Erythroblast (primary cell): ENCODE measurements around the gene LMO1.

ENCODE experiments used
- GATA1 ChIP-seq: IDR thresholded peaks from 2 replicates; pipeline ENCODE4 v1.6.1; 2011; ENCODE audit warnings: low read depth, mild to moderate bottlenecking, control low read depth, low read length, moderate library complexity
- POLR2A ChIP-seq: IDR thresholded peaks from 2 replicates; pipeline ENCODE4 v1.6.1; 2011; ENCODE audit warnings: mild to moderate bottlenecking, low read length

DNA sequence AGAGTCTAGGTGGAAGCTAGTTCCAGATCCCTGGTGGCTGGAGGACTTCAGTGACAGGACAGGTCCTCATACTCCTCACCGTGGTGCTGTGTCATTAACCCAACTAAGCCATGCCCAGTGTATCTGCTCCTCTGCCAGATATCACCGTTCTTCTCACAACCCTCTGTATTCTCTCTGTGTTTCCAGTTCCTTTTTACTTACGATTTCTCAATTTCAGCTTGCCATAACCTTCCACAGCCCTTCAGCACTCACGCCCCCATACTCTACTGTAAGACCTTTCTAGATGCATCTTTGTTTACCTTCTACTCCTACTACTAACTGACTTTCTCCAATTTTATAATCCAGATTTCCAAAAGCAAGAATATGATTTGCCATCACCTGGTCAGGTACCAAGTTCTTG is 68.7 kb downstream of the LMO1 start:
- no peak for TF ChIP-seq POLR2A
- no peak for TF ChIP-seq GATA1
